Neural cell (in vitro differentiated cells): ENCODE data around the gene GPATCH11. TPM values are rescaled to one million over a fixed set of nuclear protein-coding genes. Genes with fewer than 3 reads are reported as not detected.

Source experiments
- H2AFZ ChIP-seq: fragments of 200-600, 300-800 bp; sonication (generic), shearing (Covaris generic); 2 replicates; pipeline ENCODE4 v1.6.0; 2014; ENCODE audit warnings: low read depth, mild to moderate bottlenecking, antibody characterized with exemption, low read length, moderate library complexity
- H3F3A ChIP-seq: fragments of 200-600 bp; shearing (Covaris generic); 2 replicates; pipeline ENCODE4 v1.6.1; 2016; ENCODE audit warnings: mild to moderate bottlenecking, moderate library complexity, mixed read lengths, antibody characterized with exemption, low read length; ENCODE audit not compliant: insufficient read depth, poor library complexity, severe bottlenecking
- H3K27ac ChIP-seq: fragments of 200-600, 300-800 bp; sonication (generic), shearing (Covaris generic); 2 replicates; pipeline ENCODE4 v1.5.1; 2014; ENCODE audit warnings: mild to moderate bottlenecking, low read length, moderate library complexity
- H3K27me3 ChIP-seq: fragments of 300-800, 200-600 bp; sonication (generic), shearing (Covaris generic); 2 replicates; pipeline ENCODE4 v1.6.0; 2014; ENCODE audit warnings: mild to moderate bottlenecking, low read depth, low read length, moderate library complexity; ENCODE audit not compliant: insufficient read depth
- H3K36me3 ChIP-seq: fragments of 300-800, 200-600 bp; sonication (generic), shearing (Covaris generic); 2 replicates; pipeline ENCODE4 v1.5.1; 2014; ENCODE audit warnings: mild to moderate bottlenecking, antibody characterized with exemption, low read length, moderate library complexity; ENCODE audit not compliant: insufficient read depth
- H3K4me2 ChIP-seq: fragments of 300-800, 200-600 bp; sonication (generic), shearing (Covaris generic); 2 replicates; pipeline ENCODE4 v1.6.0; 2014; ENCODE audit warnings: mild to moderate bottlenecking, low read length
- H3K4me3 ChIP-seq: fragments of 300-800, 200-600 bp; sonication (generic), shearing (Covaris generic); 2 replicates; pipeline ENCODE4 v1.5.1; 2014; ENCODE audit warnings: mild to moderate bottlenecking, low read length, moderate library complexity
- H3K79me2 ChIP-seq: fragments of 200-600 bp; shearing (Covaris generic); replicated peaks from 2 replicates; pipeline ENCODE4 v1.6.0; 2014; ENCODE audit warnings: mild to moderate bottlenecking, low read length, moderate library complexity; ENCODE audit not compliant: insufficient read depth
- H3K9ac ChIP-seq: fragments of 300-800, 200-600 bp; sonication (generic), shearing (Covaris generic); 2 replicates; pipeline ENCODE4 v1.6.1; 2016; ENCODE audit warnings: mild to moderate bottlenecking, low read length, mixed read lengths
- H3K9me2 ChIP-seq: fragments of 200-600 bp; shearing (Covaris generic); 2 replicates; pipeline ENCODE4 v1.6.1; 2016; ENCODE audit warnings: mild to moderate bottlenecking, low read length, mixed read lengths; ENCODE audit not compliant: insufficient read depth
- H3K9me3 ChIP-seq: fragments of 200-600, 300-800 bp; sonication (generic), shearing (Covaris generic); 2 replicates; pipeline ENCODE4 v1.6.1; 2016; ENCODE audit warnings: mild to moderate bottlenecking, mixed run types, low read length, moderate library complexity, mixed read lengths
- H4K20me1 ChIP-seq: fragments of 200-600 bp; shearing (Covaris generic); 2 replicates; pipeline ENCODE4 v1.6.1; 2016; ENCODE audit warnings: mild to moderate bottlenecking, mixed run types; ENCODE audit not compliant: insufficient read depth
- CTCF ChIP-seq: fragments of 450-650 bp; IDR thresholded peaks from 2 replicates; pipeline ENCODE4 v1.5.1; 2014; ENCODE audit warnings: antibody characterized with exemption, mild to moderate bottlenecking, moderate library complexity; ENCODE audit not compliant: poor library complexity, severe bottlenecking
- EP300 ChIP-seq: fragments of 450-650 bp; conservative IDR thresholded peaks from 2 replicates; pipeline ENCODE4 v1.6.1; 2014; ENCODE audit warnings: antibody characterized with exemption, mild to moderate bottlenecking, moderate library complexity; ENCODE audit not compliant: poor library complexity, severe bottlenecking
- EZH2 ChIP-seq: fragments of 200-600, 300-800 bp; shearing (Covaris generic), sonication (generic); IDR thresholded peaks from 2 replicates; pipeline ENCODE4 v1.6.1; 2014; ENCODE audit warnings: antibody characterized with exemption, low read length, borderline replicate concordance, mild to moderate bottlenecking; ENCODE audit not compliant: insufficient read depth, poor library complexity, severe bottlenecking
- MXI1 ChIP-seq: fragments of 450-650 bp; conservative IDR thresholded peaks from 2 replicates; pipeline ENCODE4 v1.6.1; 2014; ENCODE audit warnings: antibody characterized with exemption, mild to moderate bottlenecking; ENCODE audit not compliant: poor library complexity, severe bottlenecking
- POLR2AphosphoS5 ChIP-seq: IDR thresholded peaks from 2 replicates; pipeline ENCODE4 v1.6.1; 2012
- RAD21 ChIP-seq: fragments of 450-650 bp; conservative IDR thresholded peaks from 2 replicates; pipeline ENCODE4 v1.6.1; 2014; ENCODE audit warnings: antibody characterized with exemption, mild to moderate bottlenecking, moderate library complexity
- REST ChIP-seq: IDR thresholded peaks from 2 replicates; pipeline ENCODE4 v1.6.1; 2012; ENCODE audit warnings: borderline replicate concordance
- SMC3 ChIP-seq: fragments of 450-650 bp; conservative IDR thresholded peaks from 2 replicates; pipeline ENCODE4 v1.6.1; 2014; ENCODE audit warnings: antibody characterized with exemption, mild to moderate bottlenecking, moderate library complexity; ENCODE audit not compliant: poor library complexity
- TAF1 ChIP-seq: IDR thresholded peaks from 2 replicates; pipeline ENCODE4 v1.6.1; 2012; ENCODE audit warnings: low read depth
- polyA plus RNA-seq: library from polyadenylated mRNA; depleted of rRNA; stranded (reverse); fragments of >200 nt; gene quantifications from 2 replicates; pipeline ENCODE4 v1.2.3, GENCODE V29; 2014

Gene GPATCH11
- polyA plus RNA-seq, 1 donor from 2014 or later = 17.7 TPM

GRCh38 chr2:37059841-37060240 lies 24.5 kb upstream of the GPATCH11 start:
- no peak overlapping the region for H3K4me3 ChIP-seq
- H3K4me2 ChIP-seq = no peak overlapping the region
- H4K20me1 ChIP-seq = no peaks in the 10 kb centered on the region
- H3K27ac ChIP-seq = no peak overlapping the region
- H3K9me3 ChIP-seq = no peaks in the 10 kb centered on the region
- H3K9me2 ChIP-seq = no peaks in the 10 kb centered on the region
- TF ChIP-seq RAD21 (no peak), EZH2 (no peak), REST (no peak), EP300 (no peak), MXI1 (no peak), SMC3 (no peak), POLR2AphosphoS5 (no peak), CTCF (no peak), TAF1 (no peak)
- H3F3A ChIP-seq = no peaks in the 10 kb centered on the region
- H3K79me2 ChIP-seq = no peaks in the 10 kb centered on the region
- H3K27me3 ChIP-seq = no peaks in the 10 kb centered on the region
- no peak overlapping the region for H3K9ac ChIP-seq
- H2AFZ ChIP-seq = no peak overlapping the region
- peaks cover 15% of the 10 kb centered on the region for H3K36me3 ChIP-seq

- H3F3A ChIP-seq = no peaks in the 10 kb centered on the region
- no peaks in the 10 kb centered on the region for H3K9me2 ChIP-seq
- H3K4me2 ChIP-seq = no peak overlapping the region
- no peaks in the 10 kb centered on the region for H3K27me3 ChIP-seq
- no peak overlapping the region for H3K4me3 ChIP-seq
- no peaks in the 10 kb centered on the region for H4K20me1 ChIP-seq
- no peak overlapping the region for H3K9ac ChIP-seq
- H2AFZ ChIP-seq = no peak overlapping the region
- no peak for TF ChIP-seq EZH2
- no peak for TF ChIP-seq RAD21
- no peak for TF ChIP-seq REST
- TF ChIP-seq POLR2AphosphoS5 = no peak
- H3K27ac ChIP-seq = no peak overlapping the region
- no peaks in the 10 kb centered on the region for H3K9me3 ChIP-seq
- H3K79me2 ChIP-seq = no peaks in the 10 kb centered on the region
- H3K36me3 ChIP-seq = peaks cover 16% of the 10 kb centered on the region
These were observed 23.9 kb upstream of the GPATCH11 start for GRCh38 chr2:37060446-37060845.
